RKO (cell line): ENCODE results near the gene ING5.
A peak's percentile ranks its signal among the peaks of the same experiment; 100 is the strongest.
"Not testable (repeated sequence)": the region's sequence is repeated elsewhere in the genome, so short reads cannot be mapped to it uniquely, and the experiment has no call there.

ENCODE experiments used
- DNase-seq: peaks from one replicate; pipeline ENCODE4 v3.0.0-alpha.2; 2016; ENCODE audit warnings: low spot score

ING5 gene

GRCh38 chr2:241739177-241739576 is 37.3 kb downstream of the ING5 start:
- DNase-seq, result no peak

GRCh38 chr2:241739651-241740050 is 37.8 kb downstream of the ING5 start:
- peak; percentile 23 for DNase-seq

- no peak for DNase-seq
These were observed 39.2 kb downstream of the ING5 start for GRCh38 chr2:241741016-241741415.

GRCh38 chr2:241742320-241742939 is 40.6 kb downstream of the ING5 start:
- no peak for DNase-seq

- not testable (repeated sequence) for DNase-seq
These were observed 41.2 kb downstream of the ING5 start for GRCh38 chr2:241743008-241743407.

- DNase-seq, result no peak
These were observed 41.8 kb downstream of the ING5 start for GRCh38 chr2:241743620-241744019.

GRCh38 chr2:241744028-241744754 is 42.4 kb downstream of the ING5 start:
- DNase-seq, result no peak

- no peak for DNase-seq
These were observed 43.4 kb downstream of the ING5 start for GRCh38 chr2:241745276-241745675.

GRCh38 chr2:241746084-241746483 is 44.2 kb downstream of the ING5 start:
- DNase-seq, result no peak

GRCh38 chr2:241748468-241749256 is 46.8 kb downstream of the ING5 start:
- DNase-seq, result no peak

GRCh38 chr2:241750076-241750840 is 48.4 kb downstream of the ING5 start:
- DNase-seq, result no peak

GRCh38 chr2:241751152-241751551 is 49.3 kb downstream of the ING5 start:
- no peak for DNase-seq

GRCh38 chr2:241751776-241752175 is 49.9 kb downstream of the ING5 start:
- DNase-seq, result no peak

GRCh38 chr2:241752253-241752652 is 50.4 kb downstream of the ING5 start:
- no peak for DNase-seq

GRCh38 chr2:241752689-241753276 is 50.9 kb downstream of the ING5 start:
- DNase-seq, result no peak

- no peak for DNase-seq
These were observed 51.7 kb downstream of the ING5 start for GRCh38 chr2:241753493-241753892.

GRCh38 chr2:241754042-241754441 is 52.2 kb downstream of the ING5 start:
- DNase-seq, result no peak

- no peak for DNase-seq
These were observed 53.3 kb downstream of the ING5 start for GRCh38 chr2:241755166-241755565.

GRCh38 chr2:241755777-241756176 is 53.9 kb downstream of the ING5 start:
- no peak for DNase-seq

GRCh38 chr2:241759067-241759807 is 57.4 kb downstream of the ING5 start:
- no peak for DNase-seq

GRCh38 chr2:241759893-241760292 is 58.1 kb downstream of the ING5 start:
- not testable (repeated sequence) for DNase-seq
